ENCODE data around the gene INSIG1.

Gene INSIG1

DNA sequence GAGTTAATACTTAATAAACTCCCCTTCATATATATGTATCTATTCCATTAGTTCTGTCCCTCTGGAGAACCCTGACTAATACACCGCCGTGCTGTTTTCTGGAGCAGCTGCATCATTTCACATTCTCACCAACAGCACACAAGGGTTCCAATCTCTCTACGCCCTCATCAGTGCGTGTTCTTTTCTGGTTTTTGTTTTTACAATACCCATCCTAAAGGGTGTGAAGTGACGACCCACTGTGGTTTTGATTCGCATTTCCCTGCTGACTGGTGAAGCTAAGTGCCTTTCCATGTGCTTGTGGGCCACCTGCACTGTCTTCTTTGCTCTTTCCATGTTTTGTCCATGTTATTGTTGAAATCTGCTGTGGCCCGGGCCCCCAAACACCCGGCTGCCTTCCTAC, 11.0 kb upstream of the INSIG1 start:
- DNase-seq = no peak

DNA sequence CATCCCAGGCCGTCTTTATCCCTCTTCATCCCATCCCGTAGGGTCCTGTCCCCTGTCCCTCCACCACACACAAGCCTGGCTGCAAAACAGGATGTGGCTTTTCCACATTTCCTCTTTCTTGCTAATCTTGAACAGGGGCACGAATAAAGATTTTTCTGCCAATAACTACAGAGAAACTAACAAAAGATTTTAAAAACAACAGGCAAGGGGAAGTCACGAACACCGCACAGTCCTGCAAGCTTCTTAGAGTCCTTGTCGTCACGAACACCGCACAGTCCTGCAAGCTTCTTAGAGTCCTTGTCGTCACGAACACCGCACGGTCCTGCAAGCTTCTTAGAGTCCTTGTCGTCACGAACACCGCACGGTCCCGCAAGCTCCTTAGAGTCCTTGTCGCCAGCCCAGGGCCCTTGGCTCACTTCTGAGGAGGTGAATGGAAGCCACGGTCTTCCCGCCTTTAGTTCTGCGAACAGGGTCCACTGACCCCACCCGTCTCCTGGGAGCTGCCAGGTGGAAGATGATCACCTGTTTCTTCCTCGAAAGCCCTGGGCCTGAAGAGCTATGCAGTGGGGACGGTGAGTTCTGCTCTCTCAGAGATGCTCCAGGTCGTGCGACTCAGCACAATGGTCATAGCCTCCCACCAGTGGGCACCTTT, 10.3 kb upstream of the INSIG1 start:
- no peak for DNase-seq

DNA sequence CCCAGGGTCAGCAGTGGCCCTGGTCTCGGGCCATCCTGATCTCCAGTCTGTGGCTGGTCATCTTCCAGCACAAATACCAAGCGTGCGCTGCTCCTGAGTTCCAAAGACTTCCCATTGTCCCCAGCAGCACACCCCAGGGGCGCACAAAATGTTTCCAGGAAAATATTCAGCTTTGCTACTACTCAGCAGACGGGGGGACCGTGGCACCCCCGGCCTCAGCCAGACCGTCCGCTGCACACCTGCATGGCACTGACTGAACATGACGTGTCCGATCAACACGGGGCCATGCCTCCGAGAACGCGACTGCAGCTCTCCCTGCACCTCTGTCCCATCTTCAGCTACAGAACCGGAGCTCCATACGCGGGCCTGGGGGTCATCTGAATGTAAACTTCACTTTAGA, 9.6 kb upstream of the INSIG1 start:
- DNase-seq = no peak

DNA sequence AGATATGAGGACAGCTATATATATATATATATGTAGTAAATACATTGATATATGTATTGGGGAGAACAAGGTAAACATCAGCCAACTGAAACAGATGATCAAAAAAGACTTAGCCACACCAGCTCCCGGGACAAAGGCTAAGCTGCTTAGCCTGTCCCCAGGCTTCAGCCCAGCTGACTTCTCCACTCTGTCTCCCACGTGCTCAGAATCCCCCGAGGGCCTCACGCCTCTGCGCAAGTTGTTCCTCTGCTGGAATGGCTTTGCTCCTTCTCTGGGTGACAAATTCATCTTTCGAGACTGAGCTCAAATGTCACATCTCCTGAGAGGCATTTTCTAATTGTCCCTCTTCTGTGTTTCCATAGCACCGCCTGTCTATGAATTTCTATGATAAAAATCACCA, 8.6 kb upstream of the INSIG1 start:
- DNase-seq = no peak

DNA sequence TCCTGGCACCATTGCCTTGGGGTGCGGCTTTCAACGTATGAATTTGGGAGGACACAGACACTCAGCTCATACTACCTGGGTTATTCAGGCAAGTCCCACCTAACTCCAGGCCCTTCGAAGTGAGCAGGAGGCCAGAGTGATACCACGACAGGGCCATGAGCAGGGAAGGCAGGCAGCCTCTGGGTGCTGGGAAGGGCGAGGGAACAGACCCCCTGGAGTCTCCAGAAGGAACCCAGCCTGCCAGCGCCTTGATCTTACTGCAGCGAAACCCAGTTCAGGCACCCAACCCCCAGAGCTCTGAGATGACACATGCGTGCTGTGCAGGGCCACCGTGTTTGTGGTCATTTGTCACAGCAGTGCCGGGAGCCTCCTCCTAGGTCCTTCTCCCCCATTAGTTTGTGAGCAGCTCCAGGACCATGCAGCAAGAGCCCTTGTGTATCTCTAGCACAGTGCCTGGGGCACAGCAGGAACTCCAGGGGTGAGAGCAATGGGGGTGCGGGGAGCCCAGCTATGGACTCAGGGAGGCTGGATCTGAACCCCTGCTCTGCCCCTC, 7.7 kb upstream of the INSIG1 start:
- no peak for DNase-seq

DNA sequence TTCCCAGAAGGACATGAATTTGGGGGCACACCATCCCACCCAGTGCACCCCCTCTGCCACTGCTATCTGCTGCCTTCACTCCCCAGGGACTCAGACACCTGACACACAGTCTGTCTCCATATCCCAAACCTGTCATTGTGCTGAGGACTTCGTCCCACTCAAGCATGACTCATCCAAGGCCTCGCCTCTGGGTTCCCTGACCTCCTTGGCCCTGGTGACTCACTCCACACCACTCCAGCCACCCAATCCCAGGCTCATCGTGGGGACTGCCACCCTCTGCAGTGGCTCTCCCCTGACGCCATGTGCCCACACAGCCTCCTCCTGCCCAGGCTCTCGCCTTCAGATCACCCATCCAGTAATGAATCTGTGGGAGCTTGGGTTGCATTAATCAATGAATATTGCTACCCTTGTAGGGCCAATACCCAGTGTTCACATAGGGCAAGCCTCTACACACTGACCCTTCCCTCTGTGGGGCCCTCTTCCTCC, 6.6 kb upstream of the INSIG1 start:
- no peak for DNase-seq

DNA sequence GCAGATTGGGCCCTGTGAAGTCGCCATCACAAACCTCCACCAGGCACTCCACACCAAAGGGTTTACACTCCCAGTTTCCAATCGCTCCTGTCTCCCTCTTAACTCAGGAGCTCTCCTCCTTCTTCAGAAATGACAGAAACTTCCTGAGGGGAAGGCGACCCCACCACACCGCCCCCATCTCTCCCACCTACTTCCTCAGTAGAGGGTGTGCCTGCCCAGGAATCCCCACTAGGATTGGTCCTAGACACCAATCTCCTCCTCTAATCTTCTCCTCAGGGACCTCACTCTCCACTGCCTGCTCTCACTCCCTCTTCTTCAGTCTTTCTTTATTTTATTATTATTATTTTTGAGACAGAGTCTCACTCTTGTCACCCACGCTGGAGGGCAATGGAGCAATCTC, 5.9 kb upstream of the INSIG1 start:
- DNase-seq = no peak

DNA sequence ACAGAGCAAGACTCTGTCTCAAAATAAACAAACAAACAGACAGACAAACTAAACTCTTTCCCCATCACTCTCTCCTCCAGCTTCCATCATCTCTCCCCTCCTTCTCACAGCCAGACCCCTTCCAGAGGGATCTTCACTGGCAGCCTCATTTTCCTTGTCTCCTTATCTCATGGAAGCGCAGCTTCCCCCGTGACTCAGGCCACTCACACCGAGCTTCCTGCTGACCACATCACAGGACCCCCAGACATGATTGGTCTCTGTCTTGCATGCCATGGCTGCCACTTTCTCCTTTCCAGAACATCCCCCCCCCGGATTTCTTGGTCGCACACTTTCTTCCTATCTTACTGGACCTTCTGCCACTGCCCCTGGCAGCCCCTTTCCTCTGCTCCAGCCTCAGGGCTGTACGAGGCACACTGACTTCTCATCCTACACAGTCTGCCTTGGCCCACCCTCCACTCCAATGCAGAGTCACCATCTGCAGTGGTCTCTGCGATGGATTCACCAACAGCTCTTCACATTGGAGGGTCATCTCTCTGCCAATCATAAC, 4.9 kb upstream of the INSIG1 start:
- no peak for DNase-seq

DNA sequence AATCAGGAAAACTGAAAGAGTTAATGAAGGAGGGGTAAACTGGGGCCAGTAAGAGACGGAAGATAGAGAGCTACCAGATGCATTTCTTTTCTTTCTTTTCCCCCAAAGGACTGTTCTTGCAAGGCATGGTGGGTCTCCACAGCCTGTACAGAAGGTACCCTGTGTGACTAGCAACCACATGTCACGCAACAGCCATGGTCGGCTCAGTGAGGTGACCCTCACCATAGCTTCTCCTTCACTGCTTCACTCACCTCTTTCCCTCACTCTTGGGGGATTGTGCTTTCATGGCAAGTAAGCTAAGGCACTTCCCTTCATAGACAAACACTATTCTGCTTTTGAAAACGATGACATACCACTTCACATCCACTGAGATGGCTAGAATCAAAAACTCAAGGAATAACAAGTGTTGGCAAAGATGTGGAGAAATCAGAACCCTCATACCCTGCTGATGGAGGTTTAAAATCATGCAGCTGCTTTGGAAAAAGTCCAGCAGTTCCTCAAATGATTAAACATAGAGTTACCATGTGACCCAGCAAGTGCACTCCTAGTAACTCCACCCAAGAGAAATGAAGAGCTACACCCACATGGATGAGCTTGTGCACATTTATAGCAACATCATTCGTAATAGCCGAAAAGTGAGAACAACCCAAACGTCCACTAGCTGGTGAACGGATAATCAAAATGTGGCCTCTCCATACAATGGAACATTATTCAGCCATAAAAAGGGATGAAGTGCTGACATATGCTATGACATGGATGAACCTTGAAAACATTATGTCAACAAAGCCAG, 3.8 kb upstream of the INSIG1 start:
- DNase-seq = no peak

DNA sequence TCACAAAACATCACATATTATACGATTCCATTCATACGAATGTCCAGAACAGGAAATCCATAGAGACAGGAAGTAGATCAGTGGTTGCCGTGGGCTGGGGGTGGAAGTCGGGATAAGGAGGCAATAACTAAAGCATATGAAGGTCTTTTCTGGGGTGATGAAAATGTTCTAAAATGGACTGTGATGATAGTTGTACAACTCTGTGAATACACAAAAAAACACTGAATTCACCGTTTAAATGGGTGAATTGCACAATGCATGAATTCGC, 3.2 kb upstream of the INSIG1 start:
- DNase-seq = no peak

DNA sequence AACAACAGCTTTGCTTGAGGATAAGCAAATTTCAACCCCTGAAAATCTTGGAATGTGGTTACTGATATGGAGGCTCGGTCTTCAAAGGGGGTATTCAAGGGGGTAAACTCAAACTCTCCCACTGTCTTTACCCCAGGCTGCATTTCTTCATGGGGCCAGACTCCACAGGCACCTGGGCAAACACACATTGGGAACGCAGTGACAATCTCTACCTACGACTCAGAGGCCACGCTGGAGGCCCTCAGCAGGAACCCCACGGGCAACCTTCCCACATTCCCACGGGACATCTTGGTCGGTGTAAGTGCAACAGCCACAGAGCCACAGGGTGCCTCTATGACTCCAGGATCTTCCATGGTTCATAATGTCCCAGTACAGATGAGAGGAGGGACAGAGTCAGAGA, 2.2 kb upstream of the INSIG1 start:
- no peak for DNase-seq

DNA sequence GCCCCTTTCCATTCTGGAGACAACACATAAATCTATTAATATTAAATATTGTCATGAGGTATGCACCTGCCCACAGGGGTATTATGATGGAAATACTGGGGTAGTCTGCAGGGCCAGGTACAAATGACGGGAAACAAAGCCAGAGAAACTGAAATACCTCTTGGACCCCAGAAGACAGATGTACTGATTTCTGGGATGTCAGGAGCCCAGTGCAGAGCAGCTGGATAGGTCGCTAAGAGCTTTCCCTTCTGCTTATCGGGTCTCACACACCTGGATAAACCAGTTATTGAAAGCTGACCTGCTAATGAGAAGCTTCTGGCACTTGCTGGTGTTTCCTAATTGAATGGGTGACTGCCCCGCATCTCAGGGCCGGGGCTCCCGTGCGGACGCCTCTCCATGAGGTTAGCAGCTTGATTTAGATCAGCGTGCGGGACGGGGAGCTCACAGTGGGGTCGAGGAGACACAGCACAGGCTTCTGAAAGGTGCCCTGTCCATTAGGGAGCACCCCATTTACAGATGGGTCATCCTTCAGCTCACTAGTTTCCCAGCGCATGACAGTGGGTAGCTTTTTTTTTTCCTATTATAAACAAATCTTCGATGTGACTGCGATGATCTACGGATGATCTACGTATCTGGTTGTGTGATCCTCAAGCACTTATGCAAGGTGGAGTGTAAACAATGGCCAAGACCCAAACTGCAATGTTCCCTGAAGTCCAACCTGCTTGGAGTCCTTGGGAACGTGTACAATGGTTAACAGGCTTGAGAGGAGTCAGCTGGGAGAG, 1.5 kb upstream of the INSIG1 start:
- no peak for DNase-seq

DNA sequence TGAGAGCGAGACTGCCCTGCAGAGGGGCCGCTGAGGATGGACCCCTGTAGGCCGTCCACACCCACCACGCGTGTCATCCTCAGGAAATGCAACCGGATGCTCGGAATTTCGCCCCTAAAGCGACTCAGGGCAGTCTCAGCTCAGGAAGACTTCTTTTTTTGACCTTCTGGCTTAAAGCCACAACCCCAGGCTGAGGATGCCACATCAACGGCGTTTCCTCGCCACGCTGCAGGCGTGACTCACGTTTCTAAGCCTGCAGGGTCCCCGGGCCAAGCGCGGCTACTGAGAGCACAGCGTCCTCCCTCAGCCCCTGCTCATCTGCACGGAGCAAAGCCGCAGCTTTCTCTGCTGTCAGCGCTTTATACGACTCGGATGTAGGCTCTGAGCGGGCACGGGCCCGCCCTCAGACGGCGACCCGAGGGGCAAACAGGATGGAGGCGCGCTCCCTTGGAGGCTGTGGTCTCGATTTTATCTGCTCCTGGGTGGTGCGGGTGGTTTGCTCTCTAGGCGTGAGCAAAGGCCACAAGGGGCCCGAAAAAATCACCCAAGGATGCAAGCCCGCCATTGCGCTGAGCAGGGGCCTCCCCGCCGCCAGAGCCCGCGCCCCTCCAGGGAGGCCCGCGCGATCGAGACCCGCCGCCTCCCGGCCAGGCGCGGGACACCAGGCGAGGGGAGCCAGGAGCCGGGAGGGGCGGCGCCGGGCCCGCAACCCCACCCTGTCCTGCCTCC, 726 bp upstream of the INSIG1 start:
- DNase-seq = peak; percentile 80 to 81

DNA sequence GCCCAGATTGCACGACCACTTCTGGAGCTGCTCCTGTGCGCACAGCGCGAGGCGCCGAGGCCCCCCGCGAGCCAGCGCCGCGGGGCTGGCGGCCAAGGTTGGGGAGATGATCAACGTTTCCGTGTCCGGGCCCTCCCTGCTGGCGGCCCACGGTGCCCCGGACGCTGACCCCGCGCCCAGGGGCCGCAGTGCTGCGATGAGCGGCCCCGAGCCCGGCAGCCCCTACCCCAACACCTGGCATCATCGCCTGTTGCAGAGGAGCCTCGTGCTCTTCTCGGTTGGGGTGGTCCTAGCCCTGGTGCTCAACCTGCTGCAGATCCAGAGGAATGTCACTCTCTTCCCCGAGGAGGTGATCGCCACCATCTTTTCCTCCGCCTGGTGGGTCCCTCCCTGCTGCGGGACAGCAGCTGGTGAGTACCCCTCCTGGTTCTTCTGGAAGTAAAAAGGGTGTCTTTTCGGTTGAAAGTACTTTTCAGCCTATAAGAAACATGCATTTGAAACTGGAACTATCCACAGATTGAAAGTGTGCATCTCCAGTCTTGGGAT, 683 bp downstream of the INSIG1 start:
- DNase-seq = peak in 1 of 2 donors; percentile 34

DNA sequence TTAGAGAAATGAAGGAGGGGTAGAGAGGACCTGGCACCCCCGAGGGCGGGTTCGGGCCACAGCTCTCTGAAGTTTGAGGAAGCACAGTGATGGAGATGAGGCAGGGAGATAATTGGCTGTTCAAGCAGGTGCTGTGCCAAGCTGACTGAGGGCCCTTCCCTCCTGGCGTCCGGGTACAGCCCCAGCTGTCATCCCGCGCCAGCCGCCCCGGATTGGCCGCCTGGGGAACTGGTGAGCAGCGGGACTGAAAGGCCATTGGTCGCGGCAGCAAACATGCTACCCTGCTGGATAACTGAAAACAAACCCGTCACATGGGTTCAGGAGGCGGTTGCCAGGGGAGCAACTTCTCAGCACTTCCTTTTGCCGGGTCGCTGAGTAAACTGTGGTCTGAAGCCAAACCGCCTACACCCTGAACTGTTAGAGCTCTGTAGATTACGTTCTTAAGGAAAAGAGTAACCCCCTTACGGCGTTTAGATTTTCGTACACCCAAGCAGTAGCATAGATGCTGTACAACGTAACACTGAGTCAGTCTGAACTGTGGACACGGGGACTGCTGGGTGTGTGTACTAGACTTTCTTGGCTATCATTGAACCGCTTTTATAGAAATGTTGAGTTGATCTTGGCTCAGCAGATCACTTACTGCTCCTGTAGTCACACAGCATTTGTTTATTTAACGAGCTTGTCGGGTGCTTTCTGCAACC, 1.3 kb downstream of the INSIG1 start:
- DNase-seq = peak; percentile 94 to 95

DNA sequence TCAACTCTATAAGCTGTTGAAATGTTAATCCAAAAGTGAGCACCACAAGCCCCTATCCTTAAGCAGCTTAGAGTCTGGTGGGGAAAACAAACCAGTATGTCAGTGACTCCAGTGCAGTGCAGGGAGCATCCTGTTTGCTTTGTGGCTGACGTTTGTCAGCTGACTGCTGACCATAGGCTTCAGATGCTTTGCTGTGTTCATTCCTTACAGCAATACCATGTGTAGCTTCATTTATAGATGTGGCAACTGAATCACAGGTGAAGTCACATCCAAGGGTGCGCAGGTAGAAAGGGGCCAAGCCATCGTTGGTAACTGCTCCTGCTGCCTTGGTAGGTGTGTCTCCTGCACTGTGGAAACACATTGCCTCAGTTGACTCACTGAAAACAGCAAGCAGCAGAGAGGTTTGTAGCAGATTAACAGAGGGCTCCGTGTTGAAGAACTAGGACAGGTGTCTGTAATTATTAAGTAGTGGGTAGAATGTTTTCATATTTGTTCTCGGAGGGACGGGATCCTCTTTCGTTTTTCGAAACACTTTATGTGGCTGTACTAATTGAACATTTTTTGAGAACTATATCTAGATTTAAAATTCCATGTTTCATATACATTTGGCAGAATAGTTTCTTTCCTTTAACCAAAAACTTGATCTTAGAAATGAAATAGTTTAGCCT, 2.0 kb downstream of the INSIG1 start:
- no peak for DNase-seq

DNA sequence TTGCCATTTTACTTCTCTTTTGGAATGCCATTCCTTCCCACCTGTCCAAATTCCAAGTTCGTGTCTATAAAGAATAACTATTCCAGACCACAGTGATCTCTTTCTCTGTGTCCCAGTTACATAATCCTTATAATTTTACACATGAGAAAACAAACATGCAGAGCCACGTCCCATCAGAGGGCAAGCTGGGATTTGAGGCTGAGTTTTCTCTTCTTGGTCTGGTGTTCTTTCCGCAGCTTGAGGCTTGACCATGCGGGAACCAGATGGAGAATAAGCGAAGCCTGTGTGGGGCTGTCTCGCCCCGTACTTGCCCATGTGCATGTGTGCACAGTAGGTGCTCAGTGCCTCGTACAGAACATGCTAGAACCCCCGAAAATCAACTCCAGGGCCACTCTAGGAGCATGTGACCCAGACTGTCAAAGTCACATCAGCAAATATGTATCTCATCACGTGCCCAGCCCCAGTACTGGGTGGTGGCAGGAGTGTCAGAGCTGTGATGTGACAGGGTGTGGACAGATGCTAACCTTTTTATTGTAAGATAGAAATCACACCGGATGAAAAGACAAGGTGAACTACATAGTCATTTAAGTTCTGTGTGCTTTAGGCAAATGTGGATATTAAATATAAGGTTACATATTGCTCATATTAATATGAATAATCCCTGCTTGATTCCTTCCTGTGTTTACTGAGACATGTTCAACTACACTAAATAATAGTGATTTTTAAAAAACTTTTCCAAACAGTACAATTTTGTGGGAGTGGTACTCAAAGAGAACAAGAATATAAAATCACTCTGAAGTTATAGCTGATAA, 3.2 kb downstream of the INSIG1 start:
- DNase-seq = no peak

DNA sequence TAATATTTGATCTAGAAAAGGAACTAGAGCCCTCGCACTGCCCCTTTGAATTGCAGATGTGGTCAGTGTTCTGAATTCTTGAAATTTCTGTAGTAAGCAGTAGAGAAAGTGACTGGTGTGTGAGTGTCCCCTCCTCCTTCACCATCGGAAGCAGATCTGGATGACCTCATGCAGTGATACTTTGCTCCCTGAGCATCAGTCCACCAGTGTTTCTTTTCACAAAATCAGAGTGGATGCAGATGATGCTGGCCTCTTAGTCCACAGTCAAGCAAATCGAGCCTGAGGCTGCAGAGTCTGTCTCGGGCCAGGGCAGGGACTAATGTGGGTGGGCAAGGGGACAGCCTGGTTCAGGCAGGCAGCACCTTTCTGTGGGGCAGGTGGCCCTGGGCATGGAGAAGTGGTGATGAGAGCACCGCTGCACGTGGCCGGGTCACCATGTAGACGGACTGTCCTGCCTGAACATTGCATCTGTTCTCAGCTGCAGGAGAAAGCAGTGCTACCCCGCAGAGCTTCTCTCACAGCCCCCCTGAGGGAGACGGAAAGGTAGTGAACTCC, 5.4 kb downstream of the INSIG1 start:
- DNase-seq = no peak

DNA sequence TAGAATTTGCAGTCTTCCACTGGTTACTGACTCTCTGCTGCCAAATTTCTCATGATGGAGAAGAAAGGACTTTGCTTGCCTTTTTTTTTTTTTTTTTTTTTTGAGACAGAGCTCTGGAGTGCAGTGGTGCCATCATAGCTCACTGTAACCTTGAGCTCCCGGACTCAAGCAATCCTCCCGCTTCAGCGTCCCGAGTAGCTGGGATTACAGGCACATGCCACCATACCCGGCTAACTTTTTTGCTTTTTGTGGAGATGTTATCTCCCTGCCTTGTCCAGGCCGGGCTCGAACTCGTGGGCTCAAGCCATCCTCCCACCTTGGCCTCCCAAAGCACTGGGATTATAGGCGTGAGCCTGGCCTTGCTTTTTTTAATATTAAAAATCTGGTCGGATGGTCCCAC, 6.2 kb downstream of the INSIG1 start:
- no peak for DNase-seq

Measured in stimulated activated CD4-positive, alpha-beta T cell treated with anti-CD3 and anti-CD28 coated beads, Interleukin-2, amount 100 ng/mL, for 24 hours (primary cell).